GM19395 (cell line): Measurements from ENCODE around the gene BRMS1L.
A peak's percentile ranks its signal among the peaks of the same experiment; 100 is the strongest.

ENCODE experiments used
- ATAC-seq: cut with Tn5 transposase; IDR thresholded peaks from one replicate; pipeline ENCODE4 v1.9.1; 2021; ENCODE audit warnings: mild to moderate bottlenecking, moderate library complexity; ENCODE audit not compliant: unreplicated experiment

The BRMS1L gene

GRCh38 chr14:35865611-35866324, 39.6 kb downstream of the BRMS1L start:
- no peak for ATAC-seq

- no peak for ATAC-seq
These were observed 40.6 kb downstream of the BRMS1L start for GRCh38 chr14:35866595-35867279.

GRCh38 chr14:35867280-35867629, 41.1 kb downstream of the BRMS1L start:
- ATAC-seq = no peak

GRCh38 chr14:35875296-35875695, 49.2 kb downstream of the BRMS1L start:
- ATAC-seq = no peak

GRCh38 chr14:35877276-35877675, 51.1 kb downstream of the BRMS1L start:
- ATAC-seq = no peak

GRCh38 chr14:35878272-35879150, 52.4 kb downstream of the BRMS1L start:
- no peak for ATAC-seq

- no peak for ATAC-seq
These were observed 53.1 kb downstream of the BRMS1L start for GRCh38 chr14:35879151-35879648.

- peak; percentile 52 for ATAC-seq
These were observed 53.6 kb downstream of the BRMS1L start for GRCh38 chr14:35879654-35880249.

- no peak for ATAC-seq
These were observed 55.1 kb downstream of the BRMS1L start for GRCh38 chr14:35881280-35881679.

- no peak for ATAC-seq
These were observed 57.6 kb downstream of the BRMS1L start for GRCh38 chr14:35883677-35884293.

GRCh38 chr14:35890308-35890707, 64.2 kb downstream of the BRMS1L start:
- no peak for ATAC-seq

GRCh38 chr14:35895256-35895655, 69.1 kb downstream of the BRMS1L start:
- ATAC-seq = no peak

- no peak for ATAC-seq
These were observed 71.5 kb downstream of the BRMS1L start for GRCh38 chr14:35897616-35898111.

- ATAC-seq = no peak
These were observed 72.2 kb downstream of the BRMS1L start for GRCh38 chr14:35898217-35898775.

GRCh38 chr14:35900741-35901140, 74.6 kb downstream of the BRMS1L start:
- ATAC-seq = no peak

- no peak for ATAC-seq
These were observed 83.5 kb downstream of the BRMS1L start for GRCh38 chr14:35909665-35910064.

GRCh38 chr14:35910191-35910590, 84.1 kb downstream of the BRMS1L start:
- no peak for ATAC-seq

- no peak for ATAC-seq
These were observed 85.0 kb downstream of the BRMS1L start for GRCh38 chr14:35911097-35911496.

- ATAC-seq = no peak
These were observed 89.0 kb downstream of the BRMS1L start for GRCh38 chr14:35915185-35915584.

GRCh38 chr14:35915775-35916174, 89.6 kb downstream of the BRMS1L start:
- ATAC-seq = no peak
